RWPE1 (cell line): ENCODE results near the gene GARRE1.
"Not testable (repeated sequence)": the region's sequence is repeated elsewhere in the genome, so short reads cannot be mapped to it uniquely, and the experiment has no call there.

Source experiments
- CTCF ChIA-PET: fragments of 350-600 bp; sonication (Branson Sonifier 250); formaldehyde crosslinking; extraction: SDS; loops from one replicate; lab custom pipeline; 2021; lab: Yijun Ruan, JAX
- POLR2A ChIA-PET: fragments of 400-600 bp; formaldehyde crosslinking; extraction: SDS; loops from one replicate; lab custom pipeline; 2020; ENCODE audit warnings: antibody characterized with exemption; ENCODE audit not compliant: low non-redundant PET; lab: Yijun Ruan, JAX
- DNase-seq: peaks from one replicate; pipeline ENCODE4 v3.0.0; 2012; ENCODE audit warnings: low spot score
- H3K27ac ChIP-seq: fragments of 450-650 bp; 2 replicates; pipeline ENCODE4 v1.5.1; 2017
- TF ChIP-seq, protein P1 (sequence below): fragments of 450-650 bp; conservative IDR thresholded peaks from 2 replicates; pipeline ENCODE4 v1.5.1; 2017; ENCODE audit warnings: low read depth, mild to moderate bottlenecking

The GARRE1 gene

DNA sequence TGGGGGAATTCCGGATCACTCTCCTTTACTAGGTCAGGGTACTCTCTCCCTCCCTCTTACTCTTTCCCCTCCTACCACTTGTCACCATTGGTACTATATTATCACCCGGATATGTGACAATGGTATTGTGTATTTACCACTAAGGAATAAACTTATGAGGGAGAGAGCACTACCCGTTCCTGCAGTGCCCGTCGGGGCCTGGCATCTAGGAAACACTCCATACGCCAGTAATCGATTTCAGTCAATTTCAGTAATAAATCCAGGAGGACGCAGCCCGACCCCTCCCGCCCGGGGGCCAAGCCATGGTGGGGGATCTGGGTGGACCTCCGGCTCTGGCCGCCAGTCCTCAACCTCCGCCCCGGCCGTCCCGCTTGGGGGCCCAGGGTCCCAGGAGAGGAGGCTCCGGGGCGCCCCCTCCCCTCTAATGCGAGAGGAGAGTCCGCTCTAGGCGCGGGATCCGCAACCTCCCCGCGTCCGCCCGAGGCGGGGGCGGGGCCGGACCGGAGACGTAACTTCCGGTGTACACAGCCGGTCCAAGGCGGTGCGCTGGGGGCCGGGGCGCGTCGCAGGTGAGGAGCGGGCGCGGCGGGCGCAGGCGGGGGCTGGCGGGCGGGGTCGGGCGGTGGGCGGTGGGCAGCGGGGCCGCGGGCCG, at the start of gene GARRE1:
Gene GARRE1 (plus strand): TSS at position 509 of the 652 bp plus-strand sequence. CDS start 45,920 bp downstream, outside the sequence.
- CTCF ChIA-PET: interaction anchor here (0.6 kb wide), 1 partner anchor 103 kb away, joined by 3 read pairs; no protein-coding TSS in a partner anchor
- POLR2A ChIA-PET: no interaction called here
- TF ChIP-seq, protein P1, sequence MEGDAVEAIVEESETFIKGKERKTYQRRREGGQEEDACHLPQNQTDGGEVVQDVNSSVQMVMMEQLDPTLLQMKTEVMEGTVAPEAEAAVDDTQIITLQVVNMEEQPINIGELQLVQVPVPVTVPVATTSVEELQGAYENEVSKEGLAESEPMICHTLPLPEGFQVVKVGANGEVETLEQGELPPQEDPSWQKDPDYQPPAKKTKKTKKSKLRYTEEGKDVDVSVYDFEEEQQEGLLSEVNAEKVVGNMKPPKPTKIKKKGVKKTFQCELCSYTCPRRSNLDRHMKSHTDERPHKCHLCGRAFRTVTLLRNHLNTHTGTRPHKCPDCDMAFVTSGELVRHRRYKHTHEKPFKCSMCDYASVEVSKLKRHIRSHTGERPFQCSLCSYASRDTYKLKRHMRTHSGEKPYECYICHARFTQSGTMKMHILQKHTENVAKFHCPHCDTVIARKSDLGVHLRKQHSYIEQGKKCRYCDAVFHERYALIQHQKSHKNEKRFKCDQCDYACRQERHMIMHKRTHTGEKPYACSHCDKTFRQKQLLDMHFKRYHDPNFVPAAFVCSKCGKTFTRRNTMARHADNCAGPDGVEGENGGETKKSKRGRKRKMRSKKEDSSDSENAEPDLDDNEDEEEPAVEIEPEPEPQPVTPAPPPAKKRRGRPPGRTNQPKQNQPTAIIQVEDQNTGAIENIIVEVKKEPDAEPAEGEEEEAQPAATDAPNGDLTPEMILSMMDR: no peak
- peak within 1 kb of the TSS; percentile 81 for H3K27ac ChIP-seq
- peak; percentile 79 for DNase-seq

DNA sequence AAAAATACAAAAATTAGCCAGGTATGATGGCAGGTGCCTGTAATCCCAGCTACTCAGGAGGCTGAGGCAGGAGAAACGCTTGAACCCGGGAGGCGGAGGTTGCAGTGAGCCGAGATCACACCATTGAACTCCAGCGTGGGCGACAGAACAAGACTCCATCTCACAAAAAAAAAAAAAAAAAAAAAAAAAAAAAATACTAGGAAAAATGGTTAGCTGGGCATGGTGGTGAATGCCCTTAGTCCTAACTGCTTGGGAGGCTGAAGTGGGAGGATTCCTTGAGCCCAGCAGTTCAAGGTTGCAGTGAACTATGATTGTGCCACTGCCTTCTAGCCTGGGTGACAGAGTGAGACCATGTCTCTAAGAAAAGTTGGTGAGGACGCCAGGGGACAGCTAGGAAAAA, 49.0 kb upstream of the GARRE1 start:
- not testable (repeated sequence) for H3K27ac ChIP-seq, DNase-seq
- POLR2A ChIA-PET: interaction anchor here (0.6 kb wide), 1 partner anchor 18 kb away, joined by 4 read pairs; no protein-coding TSS in a partner anchor
- CTCF ChIA-PET: interaction anchor here (0.6 kb wide), 1 partner anchor 35 kb away, joined by 6 read pairs; no protein-coding TSS in a partner anchor

- CTCF ChIA-PET: interaction anchor here (0.6 kb wide), 1 partner anchor 12 kb away, joined by 3 read pairs; no protein-coding TSS in a partner anchor
- no peak for DNase-seq
- TF ChIP-seq, protein P1: no peak
- POLR2A ChIA-PET: no interaction called here
- no peak overlapping the region for H3K27ac ChIP-seq
These were observed 46.0 kb upstream of the GARRE1 start for GRCh38 chr19:34208291-34208884.

DNA sequence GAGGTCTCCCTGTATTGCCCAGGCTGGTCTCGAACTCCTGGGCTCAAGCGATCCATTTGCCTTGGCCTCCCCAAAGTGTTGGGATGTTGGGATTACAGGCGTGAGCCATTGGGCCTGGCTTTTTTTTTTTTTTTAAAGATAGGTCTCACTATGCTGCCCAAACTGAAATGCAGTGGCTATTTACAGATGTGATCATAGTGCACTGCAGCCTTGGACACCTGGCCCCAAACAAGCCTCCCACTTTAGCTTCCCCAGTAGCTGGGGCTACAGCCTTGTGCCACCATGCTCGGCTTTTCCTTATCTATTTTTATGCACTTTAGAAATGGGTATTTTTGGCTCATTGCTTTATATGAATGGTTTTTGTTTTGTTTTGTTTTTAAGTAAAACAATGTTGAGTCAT, 44.6 kb upstream of the GARRE1 start:
- TF ChIP-seq, protein P1: no peak
- ChIA-PET POLR2A (no interaction called here), CTCF (no interaction called here)
- H3K27ac ChIP-seq: no peak overlapping the region
- DNase-seq: no peak

- TF ChIP-seq, protein P1: no peak
- POLR2A ChIA-PET: no interaction called here
- CTCF ChIA-PET: no interaction called here
- no peak overlapping the region for H3K27ac ChIP-seq
- DNase-seq: no peak
These were observed 41.1 kb upstream of the GARRE1 start for GRCh38 chr19:34213283-34213682.

GRCh38 chr19:34214040-34214439, 40.3 kb upstream of the GARRE1 start:
- TF ChIP-seq, protein P1: no peak
- DNase-seq: no peak
- ChIA-PET POLR2A (no interaction called here), CTCF (no interaction called here)
- no peak overlapping the region for H3K27ac ChIP-seq
